IMR-90 (cell line): ENCODE measurements around the gene MAGI1. TPM values are rescaled to one million over a fixed set of nuclear protein-coding genes. Genes with fewer than 3 reads are reported as not detected.

Experiments used
- ATAC-seq: fragments of 200-7000 bp; cut with Tn5 transposase; 2 replicates; pipeline ENCODE4 v1.9.1; 2020; ENCODE audit warnings: low read depth, mild to moderate bottlenecking, moderate library complexity
- BruUV-seq: library from RNA; stranded (reverse); fragments of 400-500 nt; replicated peaks from 2 replicates; lab custom pipeline; 2021; lab: Mats Ljungman, UMichigan
- CTCF ChIA-PET: fragments of 300-600 bp; formaldehyde crosslinking; extraction: SDS; loops from one replicate; lab custom pipeline; 2021; ENCODE audit warnings: antibody characterized with exemption; lab: Yijun Ruan, JAX
- POLR2A ChIA-PET: fragments of 300-600 bp; sonication (Branson Sonifier 250); formaldehyde crosslinking; loops from one replicate; lab custom pipeline; 2022; ENCODE audit warnings: antibody characterized with exemption; ENCODE audit not compliant: unreplicated experiment; lab: Charles Lee
- DNase-seq: peaks from one replicate; pipeline ENCODE4 v3.0.0; 2013
- H2AFZ ChIP-seq: replicated peaks from 2 replicates; pipeline ENCODE3; 2013; ENCODE audit warnings: low read length, mild to moderate bottlenecking; ENCODE audit not compliant: poor library complexity
- H2AK5ac ChIP-seq: 2 replicates; pipeline ENCODE4 v1.6.1; 2013; ENCODE audit warnings: low read depth, low read length, inconsistent platforms
- H2AK9ac ChIP-seq: replicated peaks from 2 replicates; pipeline ENCODE3; 2013; ENCODE audit warnings: mild to moderate bottlenecking, low read depth, low read length, moderate library complexity; ENCODE audit not compliant: poor library complexity
- H2BK120ac ChIP-seq: 2 replicates; pipeline ENCODE4 v1.6.1; 2013; ENCODE audit warnings: low read depth, low read length, inconsistent platforms
- H2BK15ac ChIP-seq: 3 replicates; pipeline ENCODE4 v1.6.1; 2013; ENCODE audit warnings: low read depth, low read length, inconsistent platforms
- H2BK20ac ChIP-seq: 2 replicates; pipeline ENCODE4 v1.6.1; 2013; ENCODE audit warnings: low read depth, mild to moderate bottlenecking, inconsistent platforms, low read length, moderate library complexity
- H2BK5ac ChIP-seq: 2 replicates; pipeline ENCODE4 v1.6.1; 2013; ENCODE audit warnings: mild to moderate bottlenecking, low read depth, low read length, inconsistent platforms; ENCODE audit not compliant: poor library complexity, severe bottlenecking
- H3K14ac ChIP-seq: replicated peaks from 2 replicates; pipeline ENCODE4 v1.6.1; 2013; ENCODE audit warnings: low read depth, low read length, inconsistent platforms
- H3K18ac ChIP-seq: 2 replicates; pipeline ENCODE4 v1.6.1; 2013; ENCODE audit warnings: low read depth, low read length, control low read depth
- H3K23ac ChIP-seq: 2 replicates; pipeline ENCODE4 v1.6.1; 2013; ENCODE audit warnings: low read depth, low read length, inconsistent platforms
- H3K27ac ChIP-seq: 2 replicates; pipeline ENCODE4 v1.5.1; 2013; ENCODE audit warnings: mild to moderate bottlenecking, control low read depth, low read length; ENCODE audit not compliant: insufficient read depth
- H3K27me3 ChIP-seq: 2 replicates; pipeline ENCODE4 v1.6.1; 2013; ENCODE audit warnings: low read length; ENCODE audit not compliant: control insufficient read depth, insufficient read depth
- H3K36me3 ChIP-seq: 2 replicates; pipeline ENCODE4 v1.6.1; 2013; ENCODE audit warnings: low read length, mixed read lengths; ENCODE audit not compliant: control insufficient read depth, insufficient read depth
- H3K4ac ChIP-seq: 2 replicates; pipeline ENCODE4 v1.6.1; 2013; ENCODE audit warnings: low read depth, low read length, inconsistent platforms
- H3K4me1 ChIP-seq: 2 replicates; pipeline ENCODE4 v1.6.1; 2013; ENCODE audit warnings: low read length, mixed read lengths; ENCODE audit not compliant: control insufficient read depth, insufficient read depth
- H3K4me2 ChIP-seq: 2 replicates; pipeline ENCODE4 v1.6.1; 2013; ENCODE audit warnings: low read depth, mild to moderate bottlenecking, control low read depth, low read length, moderate library complexity
- H3K4me3 ChIP-seq: 2 replicates; pipeline ENCODE4 v1.5.1; 2013; ENCODE audit warnings: low read depth, mild to moderate bottlenecking, control low read depth, low read length, moderate library complexity; ENCODE audit not compliant: insufficient read depth
- H3K56ac ChIP-seq: 2 replicates; pipeline ENCODE4 v1.6.1; 2013; ENCODE audit warnings: low read length, inconsistent platforms; ENCODE audit not compliant: insufficient read depth; ENCODE audit errors: extremely low read depth
- H3K79me1 ChIP-seq, 2 experiments: 2 replicates each; pipeline ENCODE4 v1.6.1; 2013; ENCODE audit warnings: low read length in 2 of 2, inconsistent platforms in 1 of 2, low read depth in 1 of 2
- H3K9ac ChIP-seq: 2 replicates; pipeline ENCODE4 v1.6.1; 2013; ENCODE audit warnings: low read depth, low read length, control low read depth
- H3K9me1 ChIP-seq: 2 replicates; pipeline ENCODE4 v1.6.1; 2013; ENCODE audit warnings: low read length, inconsistent platforms; ENCODE audit not compliant: insufficient read depth
- H3K9me3 ChIP-seq: 2 replicates; pipeline ENCODE4 v1.6.1; 2013; ENCODE audit warnings: low read length; ENCODE audit not compliant: control insufficient read depth, insufficient read depth
- H4K20me1 ChIP-seq: 2 replicates; pipeline ENCODE4 v1.6.1; 2013; ENCODE audit warnings: low read length, inconsistent platforms; ENCODE audit not compliant: insufficient read depth
- H4K5ac ChIP-seq: 2 replicates; pipeline ENCODE4 v1.6.1; 2013; ENCODE audit warnings: mild to moderate bottlenecking, low read depth, low read length, control low read depth
- H4K8ac ChIP-seq, 2 experiments: 2 replicates each; pipeline ENCODE4 v1.6.1; 2013; ENCODE audit warnings: low read depth in 2 of 2, low read length in 2 of 2, control low read depth in 1 of 2, inconsistent platforms in 1 of 2
- H4K91ac ChIP-seq: 2 replicates; pipeline ENCODE4 v1.6.1; 2013; ENCODE audit warnings: low read depth, low read length, inconsistent platforms; ENCODE audit not compliant: insufficient read depth
- CEBPB ChIP-seq: IDR thresholded peaks from 2 replicates; pipeline ENCODE4 v1.6.1; 2012; ENCODE audit warnings: low read depth, low read length, improper control_type of control experiment
- MAZ ChIP-seq: IDR thresholded peaks from 2 replicates; pipeline ENCODE4 v1.6.1; 2012; ENCODE audit warnings: low read depth, mild to moderate bottlenecking, low read length, improper control_type of control experiment, moderate library complexity, borderline replicate concordance
- WGBS, 2 experiments: methylation state at CpG; one replicate each; pipeline versions ENCODE4 v1.1.5 to v1.1.7; 2013; ENCODE audit warnings: missing lambda C conversion rate in 2 of 2; ENCODE audit not compliant: insufficient read length in 1 of 2; ENCODE audit errors: extremely low coverage in 2 of 2; 5-methylcytosine and 5-hydroxymethylcytosine counted together
- dilution Hi-C: fragments of 300-500 bp; cut with HindIII; formaldehyde crosslinking; loops from one replicate; pipeline ENCODE4 v1.14.3; 2018; ENCODE audit warnings: low sequenced_read_pairs; ENCODE audit not compliant: unreplicated experiment
- in situ Hi-C: fragments of 300-500 bp; cut with MboI; formaldehyde crosslinking; loops from 3 replicates; pipeline ENCODE4 v1.14.3; 2019; ENCODE audit warnings: low sequenced_read_pairs, inconsistent platforms, mixed read lengths
- intact Hi-C: fragments of 100-400 bp; cut with micrococcal nuclease; formaldehyde crosslinking; loops from 2 replicates; pipeline ENCODE4 v1.10.0; 2022
- polyA plus RNA-seq, 3 experiments: library from polyadenylated mRNA; depleted of rRNA; stranded (reverse); fragments of >200 nt; gene quantifications; 2 replicates each; pipeline ENCODE4 v1.2.3, GENCODE V29; 2012; ENCODE audit warnings: low replicate concordance in 1 of 3
- total RNA-seq: library from RNA; depleted of rRNA; stranded (reverse); fragments of >200 nt; gene quantifications from 2 replicates; pipeline ENCODE4 v1.2.3, GENCODE V29; 2012

The MAGI1 gene
- total and polyA plus RNA-seq, 2 of the 4 experiments (the other 2 are of a cell fraction): 14.5 to 24.2 TPM

DNA sequence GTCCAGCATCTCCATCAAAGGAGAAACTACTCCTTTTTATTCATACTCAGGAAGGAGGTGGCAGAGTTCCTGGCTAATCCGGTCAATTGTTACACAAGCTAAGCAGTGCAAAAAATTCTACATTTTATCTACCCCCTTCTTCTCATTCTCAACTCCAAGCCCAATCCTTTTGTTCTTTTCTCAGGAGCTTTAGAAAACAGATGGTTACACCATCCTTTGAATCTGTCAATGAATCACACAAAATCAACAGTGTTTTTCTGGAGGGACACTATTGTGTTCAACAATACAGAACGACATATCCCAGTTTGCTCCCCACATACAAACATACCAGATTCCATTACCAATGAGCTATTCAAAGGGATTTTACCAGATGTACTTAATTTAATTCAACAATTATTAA is 362.1 kb downstream of the MAGI1 start:
- BruUV-seq: no TSS peak
- H3K56ac ChIP-seq: no peak overlapping the region
- no peak overlapping the region for H2BK120ac ChIP-seq
- peaks cover 18 to 35% of the 10 kb centered on the region in 2 experiments for H3K79me1 ChIP-seq
- no peak overlapping the region for H3K14ac ChIP-seq
- H3K9ac ChIP-seq: no peak overlapping the region
- no peak overlapping the region for H3K18ac ChIP-seq
- ChIA-PET POLR2A (no interaction called here), CTCF (interaction anchor here (1.2 kb wide), 1 partner anchor 237 kb away, joined by 3 read pairs; no protein-coding TSS in a partner anchor)
- no peak overlapping the region for H4K91ac ChIP-seq
- H3K9me3 ChIP-seq: no peaks in the 10 kb centered on the region
- H2BK5ac ChIP-seq: no peak overlapping the region
- H2BK15ac ChIP-seq: no peak overlapping the region
- H3K23ac ChIP-seq: no peak overlapping the region
- no peaks in the 10 kb centered on the region for H3K36me3 ChIP-seq
- TF ChIP-seq MAZ (no peak), CEBPB (no peak)
- no peak for DNase-seq
- no peak overlapping the region for H4K8ac ChIP-seq
- no peak overlapping the region for H3K27ac ChIP-seq
- H4K5ac ChIP-seq: no peak overlapping the region
- H3K4me2 ChIP-seq: no peak overlapping the region
- no peak overlapping the region for H2AK5ac ChIP-seq
- WGBS, 2 experiments: no CpG with 5 or more reads among the region's 2 CpGs
- no peak overlapping the region for H3K4ac ChIP-seq
- no peak overlapping the region for H2AK9ac ChIP-seq
- peaks cover 2% of the 10 kb centered on the region; the same call in 1 of the 2 replicates for H3K4me1 ChIP-seq
- in situ Hi-C loops: loop anchor here (10.0 kb wide), 1 partner anchor 242 kb away; no protein-coding TSS in a partner anchor
- dilution Hi-C loops: no loop called here
- no peak overlapping the region for H2BK20ac ChIP-seq
- intact Hi-C loops: no loop called here
- no peak for ATAC-seq
- peaks cover 3% of the 10 kb centered on the region for H3K9me1 ChIP-seq
- no peak overlapping the region for H2AFZ ChIP-seq
- no peaks in the 10 kb centered on the region; the same call in 1 of the 2 replicates for H4K20me1 ChIP-seq
- no peak overlapping the region for H3K4me3 ChIP-seq
- H3K27me3 ChIP-seq: no peaks in the 10 kb centered on the region
